GM18861 (cell line): ENCODE measurements around the gene LINC01488.

Source experiments
- ATAC-seq: cut with Tn5 transposase; IDR thresholded peaks from one replicate; pipeline ENCODE4 v1.9.1; 2021; ENCODE audit not compliant: unreplicated experiment

Gene LINC01488

GRCh38 chr11:69444381-69445130 is 36.9 kb upstream of the LINC01488 start:
- ATAC-seq, result no peak

GRCh38 chr11:69445131-69445470 is 36.4 kb upstream of the LINC01488 start:
- ATAC-seq, result no peak

GRCh38 chr11:69446108-69446507 is 35.4 kb upstream of the LINC01488 start:
- ATAC-seq, result no peak

- no peak for ATAC-seq
Measured at GRCh38 chr11:69447786-69448185, 33.7 kb upstream of the LINC01488 start.

- no peak for ATAC-seq
Measured at GRCh38 chr11:69448471-69449284, 32.8 kb upstream of the LINC01488 start.

- ATAC-seq, result no peak
Measured at GRCh38 chr11:69449320-69450063, 32.0 kb upstream of the LINC01488 start.

GRCh38 chr11:69450064-69450856 is 31.2 kb upstream of the LINC01488 start:
- no peak for ATAC-seq

- ATAC-seq, result no peak
Measured at GRCh38 chr11:69450857-69451220, 30.6 kb upstream of the LINC01488 start.

GRCh38 chr11:69451289-69451688 is 30.2 kb upstream of the LINC01488 start:
- ATAC-seq, result no peak

- no peak for ATAC-seq
Measured at GRCh38 chr11:69452206-69452987, 29.1 kb upstream of the LINC01488 start.

GRCh38 chr11:69453151-69453550 is 28.3 kb upstream of the LINC01488 start:
- no peak for ATAC-seq

- no peak for ATAC-seq
Measured at GRCh38 chr11:69454018-69454417, 27.4 kb upstream of the LINC01488 start.

- no peak for ATAC-seq
Measured at GRCh38 chr11:69455969-69456368, 25.5 kb upstream of the LINC01488 start.

- no peak for ATAC-seq
Measured at GRCh38 chr11:69456712-69457111, 24.8 kb upstream of the LINC01488 start.

- ATAC-seq, result no peak
Measured at GRCh38 chr11:69459848-69460539, 21.5 kb upstream of the LINC01488 start.

- no peak for ATAC-seq
Measured at GRCh38 chr11:69460540-69461257, 20.8 kb upstream of the LINC01488 start.

- ATAC-seq, result no peak
Measured at GRCh38 chr11:69461272-69461962, 20.0 kb upstream of the LINC01488 start.
